Measurements from ENCODE around the gene YTHDC2.

DNA sequence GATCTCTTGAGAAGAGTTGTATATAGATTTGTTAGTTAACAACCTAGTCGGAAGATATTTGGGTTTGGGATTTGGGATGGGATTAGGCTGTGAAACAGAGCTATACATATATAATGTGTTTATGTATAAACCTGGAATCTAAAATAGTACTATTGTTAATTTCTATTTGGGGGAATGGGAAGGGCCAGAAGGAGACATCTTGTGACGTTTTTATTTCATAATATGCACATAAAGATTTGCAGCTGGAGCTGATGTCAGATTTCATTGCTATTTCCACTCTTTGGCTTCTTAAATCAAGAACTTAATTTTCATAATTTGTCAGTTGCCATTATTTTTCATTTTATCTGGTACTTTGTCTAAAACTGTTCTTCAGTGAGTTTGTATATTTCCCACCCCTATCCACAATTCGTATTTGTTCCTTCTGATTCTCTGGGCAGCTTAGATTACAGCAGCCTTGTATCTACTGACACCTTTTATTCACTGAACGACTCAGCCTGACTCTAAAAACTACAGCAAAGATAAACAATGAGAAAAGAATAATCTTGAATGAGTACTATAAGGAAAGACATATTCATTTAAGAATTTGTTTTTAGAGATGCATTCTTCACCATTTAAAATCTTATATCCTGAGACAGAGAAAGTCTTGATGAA, 86.9 kb downstream of the YTHDC2 start:
- no peak for TF ChIP-seq POLR2AphosphoS5 (IDR thresholded peaks at IDR 0.05; ENCODE audit: low read depth, low read length)
- TF ChIP-seq, protein P1, sequence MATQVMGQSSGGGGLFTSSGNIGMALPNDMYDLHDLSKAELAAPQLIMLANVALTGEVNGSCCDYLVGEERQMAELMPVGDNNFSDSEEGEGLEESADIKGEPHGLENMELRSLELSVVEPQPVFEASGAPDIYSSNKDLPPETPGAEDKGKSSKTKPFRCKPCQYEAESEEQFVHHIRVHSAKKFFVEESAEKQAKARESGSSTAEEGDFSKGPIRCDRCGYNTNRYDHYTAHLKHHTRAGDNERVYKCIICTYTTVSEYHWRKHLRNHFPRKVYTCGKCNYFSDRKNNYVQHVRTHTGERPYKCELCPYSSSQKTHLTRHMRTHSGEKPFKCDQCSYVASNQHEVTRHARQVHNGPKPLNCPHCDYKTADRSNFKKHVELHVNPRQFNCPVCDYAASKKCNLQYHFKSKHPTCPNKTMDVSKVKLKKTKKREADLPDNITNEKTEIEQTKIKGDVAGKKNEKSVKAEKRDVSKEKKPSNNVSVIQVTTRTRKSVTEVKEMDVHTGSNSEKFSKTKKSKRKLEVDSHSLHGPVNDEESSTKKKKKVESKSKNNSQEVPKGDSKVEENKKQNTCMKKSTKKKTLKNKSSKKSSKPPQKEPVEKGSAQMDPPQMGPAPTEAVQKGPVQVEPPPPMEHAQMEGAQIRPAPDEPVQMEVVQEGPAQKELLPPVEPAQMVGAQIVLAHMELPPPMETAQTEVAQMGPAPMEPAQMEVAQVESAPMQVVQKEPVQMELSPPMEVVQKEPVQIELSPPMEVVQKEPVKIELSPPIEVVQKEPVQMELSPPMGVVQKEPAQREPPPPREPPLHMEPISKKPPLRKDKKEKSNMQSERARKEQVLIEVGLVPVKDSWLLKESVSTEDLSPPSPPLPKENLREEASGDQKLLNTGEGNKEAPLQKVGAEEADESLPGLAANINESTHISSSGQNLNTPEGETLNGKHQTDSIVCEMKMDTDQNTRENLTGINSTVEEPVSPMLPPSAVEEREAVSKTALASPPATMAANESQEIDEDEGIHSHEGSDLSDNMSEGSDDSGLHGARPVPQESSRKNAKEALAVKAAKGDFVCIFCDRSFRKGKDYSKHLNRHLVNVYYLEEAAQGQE (IDR thresholded peaks at IDR 0.05; ENCODE audit: insufficient read depth in 1 of 2, low read depth in 2 of 2, low read length in 2 of 2), result no peak
- TF ChIP-seq SIN3A (IDR thresholded peaks at IDR 0.05; ENCODE audit: borderline replicate concordance, insufficient read depth, low read length), result no peak
- no peak for TF ChIP-seq TAF1 (IDR thresholded peaks at IDR 0.05; ENCODE audit: borderline replicate concordance, insufficient read depth, low read length)
- no peak for TF ChIP-seq FOXP2 (optimal IDR thresholded peaks at IDR 0.05; ENCODE audit: borderline replicate concordance, extremely low read depth, extremely low read length, insufficient read depth)
